GM19240 (cell line): Measurements from ENCODE around the gene CAMTA1.

Experiments
- DNase-seq: peaks from one replicate; pipeline ENCODE4 v3.0.0; 2011; ENCODE audit warnings: low spot score; ENCODE audit not compliant: insufficient read length

The CAMTA1 gene

DNA sequence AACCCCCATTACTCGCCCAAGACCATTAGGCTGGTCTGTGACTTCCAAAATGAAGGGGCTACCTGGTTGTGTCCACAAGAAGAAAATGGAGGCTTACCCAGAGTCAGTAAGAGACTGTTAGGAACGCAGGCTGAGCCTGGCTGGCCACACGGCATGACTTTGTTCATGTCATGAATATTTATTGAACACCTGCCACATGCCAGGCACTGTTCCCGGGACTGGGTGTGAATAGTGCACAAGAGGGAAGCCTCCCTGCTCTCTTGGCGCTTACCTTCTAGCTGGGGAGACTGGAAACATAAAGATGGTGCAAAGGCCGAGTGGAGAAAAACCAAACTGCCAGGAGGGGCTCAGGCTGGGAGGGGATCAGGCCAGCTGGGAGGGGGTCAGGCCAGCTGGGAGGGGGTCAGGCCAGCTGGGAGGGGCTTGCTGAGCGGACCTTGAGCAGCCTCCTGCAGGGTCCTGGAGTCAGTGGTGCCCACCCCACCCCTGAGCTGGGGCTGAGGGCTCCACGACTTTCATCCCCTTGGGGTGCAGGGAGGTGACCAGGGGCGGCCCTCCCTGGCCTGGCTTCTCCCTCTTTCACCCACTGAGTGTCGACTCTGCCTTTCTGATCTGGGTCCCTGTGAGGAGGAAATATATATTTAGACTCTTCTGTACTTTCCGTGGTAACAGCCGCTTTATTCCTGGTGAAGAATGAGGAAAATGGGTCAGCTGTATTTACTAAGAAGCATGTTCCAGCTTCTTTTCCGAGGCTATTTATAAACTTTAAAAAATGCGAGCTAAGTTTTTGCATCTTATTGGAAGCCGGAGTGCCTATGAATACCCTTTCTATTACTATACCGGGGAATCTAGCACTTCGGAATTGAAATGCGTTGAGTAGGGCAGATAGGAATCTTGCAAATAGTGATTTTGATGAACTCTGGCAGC, 139.0 kb downstream of the CAMTA1 start:
- DNase-seq = no peak

DNA sequence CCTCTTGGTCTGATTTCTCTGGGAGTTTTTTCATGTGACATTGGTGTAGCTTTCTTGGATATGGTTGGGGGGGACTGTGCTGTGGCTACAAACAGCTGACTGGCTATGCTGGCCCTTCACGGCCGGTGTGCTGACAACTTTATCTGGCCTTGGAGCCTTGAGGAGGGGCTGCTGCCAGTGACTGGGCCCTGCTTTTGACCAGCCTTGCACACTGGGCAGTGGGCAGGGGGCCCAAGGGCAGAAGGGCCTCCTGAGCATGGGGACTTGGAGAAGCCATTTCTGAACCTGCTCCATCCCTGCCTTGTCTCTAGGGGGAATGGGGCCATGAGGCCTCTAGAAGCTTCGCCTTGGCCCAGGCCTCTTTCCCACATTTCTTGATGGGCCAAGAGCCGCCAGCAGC, 139.6 kb downstream of the CAMTA1 start:
- DNase-seq = no peak

DNA sequence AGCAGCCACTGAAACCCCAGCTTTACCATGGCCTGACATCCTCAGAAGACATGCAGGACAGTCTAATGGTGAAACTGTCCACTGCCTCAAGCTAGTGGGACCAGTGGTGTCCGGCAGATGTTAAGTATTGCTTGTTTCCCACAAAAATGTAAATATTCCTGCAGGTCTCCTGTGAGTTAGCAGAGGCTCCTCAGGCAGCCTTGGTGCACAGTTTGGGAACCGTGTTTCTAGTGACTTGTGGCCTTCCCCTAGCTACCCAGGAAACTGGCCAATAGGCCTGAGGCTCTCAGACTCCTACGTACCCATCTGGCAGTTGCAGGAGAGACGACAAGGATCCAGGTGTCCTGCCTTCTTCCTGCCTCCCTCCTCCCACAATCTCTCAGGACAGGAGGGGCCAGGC, 142.4 kb downstream of the CAMTA1 start:
- DNase-seq = no peak

DNA sequence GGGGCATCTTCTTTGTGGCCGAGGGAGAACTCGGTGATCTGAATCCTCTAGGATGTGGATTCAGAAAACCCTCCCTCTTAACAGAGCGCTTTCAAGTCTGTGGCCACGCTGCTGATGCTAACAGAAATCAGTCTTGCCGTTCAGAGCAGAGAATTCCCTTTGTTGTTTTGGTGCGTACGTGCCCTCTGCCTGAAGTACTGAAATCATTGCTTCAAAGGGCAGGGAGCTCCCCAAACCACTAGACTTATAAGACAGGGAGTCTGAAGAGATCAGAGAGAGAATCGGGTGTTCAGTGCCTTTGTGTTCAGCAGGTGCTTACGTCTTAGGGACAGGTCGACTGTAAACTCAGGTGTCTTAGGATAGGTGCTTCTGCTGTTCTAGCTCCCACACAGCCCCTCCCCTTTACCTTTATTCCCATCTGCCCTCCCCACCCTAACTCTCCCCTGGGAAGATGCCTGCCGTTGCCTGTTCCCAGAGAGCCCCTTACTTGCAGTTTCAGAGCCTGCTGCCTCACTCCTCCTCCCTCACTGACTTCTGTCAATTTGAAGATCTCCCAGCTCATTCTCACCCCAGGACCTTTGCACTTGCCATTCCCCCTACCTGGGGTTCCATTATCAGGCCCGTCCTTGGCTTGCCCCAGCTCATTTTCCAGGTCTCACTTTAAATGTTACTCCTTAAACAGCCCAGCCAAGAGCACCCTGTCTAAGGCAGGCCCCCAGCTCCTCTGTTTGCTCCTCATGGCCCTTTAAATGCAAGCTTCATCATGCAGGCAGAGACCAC, 143.0 kb downstream of the CAMTA1 start:
- no peak for DNase-seq

DNA sequence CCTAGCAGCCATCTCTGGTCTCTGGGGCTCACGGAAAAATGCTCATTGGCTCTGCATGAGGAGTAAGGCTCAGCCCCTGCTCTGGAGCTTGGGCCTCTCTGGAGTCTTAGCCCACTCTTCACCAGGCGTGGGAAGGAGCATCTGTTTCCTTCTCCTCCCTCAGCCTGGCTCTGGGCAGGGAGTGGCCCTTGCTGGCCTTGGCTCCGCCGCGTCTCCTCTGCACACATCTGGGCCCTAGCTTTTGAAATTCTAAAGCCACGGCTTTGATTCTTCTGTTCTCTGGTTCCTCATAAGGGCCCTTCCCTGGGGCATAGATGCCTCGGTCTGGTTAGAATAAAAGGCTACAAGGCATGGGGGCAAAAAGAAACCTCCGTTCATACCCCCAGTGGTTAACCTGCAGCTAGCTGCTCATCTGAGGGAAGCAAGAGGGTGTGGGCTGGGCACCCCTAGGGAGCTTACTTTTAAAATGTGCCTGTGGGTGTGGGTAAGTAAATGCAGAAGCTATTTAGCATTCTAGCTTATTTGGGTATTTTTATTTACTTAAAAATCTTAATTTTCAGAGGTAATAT, 145.6 kb downstream of the CAMTA1 start:
- DNase-seq = no peak

DNA sequence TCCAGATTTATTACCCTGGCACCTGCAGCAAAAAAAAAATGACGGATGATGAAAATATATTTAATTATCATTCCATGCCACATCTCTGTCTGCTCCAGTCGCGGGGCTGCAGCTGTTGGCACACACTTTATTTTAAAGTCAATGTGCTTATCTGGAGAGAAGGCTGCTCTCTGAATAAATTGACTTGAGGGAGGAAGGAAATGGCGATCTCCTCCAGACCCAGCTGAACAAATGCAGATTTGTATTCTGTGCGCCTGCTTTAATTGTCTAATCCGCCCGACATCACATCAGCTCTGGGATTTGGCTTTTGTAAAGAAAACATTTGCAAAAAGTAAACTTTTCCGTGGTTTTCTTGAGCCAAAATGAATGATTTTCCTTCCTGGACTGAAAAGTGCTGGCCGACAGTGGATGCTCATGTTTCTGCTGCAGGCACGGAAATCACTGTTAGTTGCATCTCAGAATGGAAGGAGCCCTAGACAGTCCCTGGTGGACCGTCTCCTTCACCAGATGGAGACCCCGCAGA, 150.2 kb downstream of the CAMTA1 start:
- DNase-seq = no peak

DNA sequence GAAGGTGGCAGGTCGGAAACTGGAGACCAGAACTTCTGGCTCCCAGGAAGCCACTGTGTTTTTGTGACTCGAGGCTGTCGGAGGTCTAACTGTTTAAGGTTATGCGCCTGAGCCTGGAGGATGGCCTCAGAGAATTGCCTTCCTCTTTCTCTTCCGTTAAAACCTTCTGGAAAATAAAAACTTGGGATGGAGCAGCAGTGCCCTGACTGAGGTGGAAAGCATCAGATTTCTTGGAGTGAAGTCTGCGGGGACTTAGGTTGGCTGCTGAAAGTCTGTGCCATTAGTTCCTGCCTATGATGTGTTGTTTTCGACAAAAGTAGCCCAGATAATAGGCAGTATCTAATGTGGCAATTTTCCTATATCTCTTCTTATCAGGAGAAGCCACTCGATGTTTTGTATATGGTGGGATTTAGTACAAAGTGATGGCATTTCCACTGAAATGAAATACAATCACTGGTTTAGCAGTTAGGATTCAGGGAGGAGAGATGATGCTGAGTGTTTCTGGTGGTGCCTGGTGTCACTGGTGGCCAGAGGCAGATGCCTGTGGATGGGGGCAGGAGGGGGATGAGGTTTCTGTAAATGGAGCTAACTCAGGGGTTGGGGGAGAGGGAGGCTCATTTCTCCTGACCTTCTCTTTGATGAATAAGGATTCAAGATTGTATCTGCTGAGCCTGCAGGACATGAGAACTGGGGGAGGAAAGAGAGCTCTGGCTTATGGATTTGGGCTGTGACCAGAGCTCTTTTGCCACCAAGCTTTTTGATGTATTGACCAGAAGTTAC, 150.8 kb downstream of the CAMTA1 start:
- no peak for DNase-seq

DNA sequence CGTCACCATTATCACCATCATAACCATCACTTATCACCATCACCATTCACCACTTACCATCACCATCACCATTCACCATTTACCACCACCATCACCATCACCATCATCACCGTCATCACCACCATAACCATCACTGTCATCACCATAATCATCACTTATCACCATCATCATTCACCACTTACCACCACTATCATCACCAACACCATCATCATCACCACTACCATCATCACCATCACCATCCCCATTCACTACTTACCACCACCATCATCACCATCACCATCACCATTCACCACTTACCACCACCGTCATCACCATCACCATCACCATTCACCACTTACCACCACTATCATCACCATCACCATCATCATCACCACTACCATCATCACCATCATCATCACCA, 151.8 kb downstream of the CAMTA1 start:
- no peak for DNase-seq

DNA sequence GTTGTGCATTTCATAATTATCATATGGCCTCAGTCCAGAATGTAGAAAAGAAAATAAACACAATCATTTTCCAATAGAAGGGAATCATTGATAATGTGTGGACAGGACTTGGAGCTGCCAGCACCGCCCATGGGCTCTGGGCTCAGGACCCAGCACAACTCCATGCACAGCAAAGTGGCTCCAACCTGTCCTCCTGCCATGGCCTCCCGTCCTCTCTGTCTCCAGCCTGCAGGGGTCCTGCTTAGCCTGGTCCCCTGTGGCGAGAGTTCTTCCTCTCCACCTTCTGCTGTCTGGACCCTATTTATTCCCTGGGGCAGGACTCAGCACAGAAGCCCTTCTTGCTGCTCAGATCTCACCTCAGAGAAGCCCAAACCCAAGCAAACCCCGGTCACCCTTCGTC, 154.1 kb downstream of the CAMTA1 start:
- DNase-seq = no peak

DNA sequence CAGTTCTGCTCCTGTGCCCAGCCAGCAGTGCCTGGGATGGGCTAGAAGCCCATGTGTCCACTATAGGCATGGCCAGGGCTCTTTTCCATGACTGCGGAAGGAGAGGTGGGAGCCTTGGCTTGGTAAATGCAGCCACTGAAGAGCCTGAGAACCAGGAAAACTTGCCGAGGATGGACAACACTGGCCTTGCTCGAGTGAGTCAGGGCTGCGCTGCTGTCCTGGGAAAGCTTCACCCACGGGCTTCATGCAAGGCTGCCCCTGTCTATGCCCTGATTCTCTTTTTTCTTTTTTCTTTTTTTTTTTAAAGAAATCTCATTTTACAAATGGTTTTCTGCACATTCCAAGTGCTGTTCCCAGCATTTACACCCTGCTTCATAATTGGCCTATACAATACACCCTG, 156.5 kb downstream of the CAMTA1 start:
- no peak for DNase-seq

DNA sequence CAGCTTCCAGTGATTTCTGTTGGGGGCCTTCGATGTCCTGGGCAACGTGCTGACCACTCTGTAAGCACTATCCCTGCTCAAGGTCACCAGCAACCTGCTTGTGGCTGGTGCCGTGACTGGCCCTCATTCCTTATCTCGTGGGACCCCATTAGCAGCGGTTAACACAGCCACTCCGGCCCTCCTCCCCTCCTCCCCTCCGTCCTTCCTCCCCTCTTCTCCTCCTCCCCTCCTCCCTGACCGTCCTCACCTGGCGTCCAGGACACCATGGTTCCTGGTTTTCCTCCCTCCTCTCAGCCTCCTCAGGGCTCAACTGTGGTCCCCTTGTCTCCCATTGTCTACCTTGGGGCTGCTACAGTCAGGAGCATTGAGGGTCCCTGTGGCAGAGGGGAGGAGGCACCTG, 157.7 kb downstream of the CAMTA1 start:
- no peak for DNase-seq

DNA sequence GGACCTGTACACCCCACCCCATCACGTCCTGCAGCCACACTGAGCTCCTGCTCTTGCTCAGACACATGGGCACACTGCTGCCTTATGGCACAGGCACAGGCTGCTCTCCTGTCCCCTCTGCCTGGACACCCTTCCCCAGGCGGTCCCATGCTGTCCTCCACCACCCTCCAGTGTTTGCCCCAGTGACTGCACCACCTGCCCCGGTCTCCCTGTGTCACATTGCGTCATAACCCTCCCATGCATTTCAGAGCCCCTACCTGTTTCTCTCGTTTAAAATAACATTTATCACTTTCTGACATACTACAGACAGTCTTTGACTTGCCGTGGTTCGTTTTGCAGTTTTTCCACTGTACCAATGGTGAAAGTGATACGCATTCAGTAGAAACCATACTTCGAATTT, 159.2 kb downstream of the CAMTA1 start:
- DNase-seq = no peak

DNA sequence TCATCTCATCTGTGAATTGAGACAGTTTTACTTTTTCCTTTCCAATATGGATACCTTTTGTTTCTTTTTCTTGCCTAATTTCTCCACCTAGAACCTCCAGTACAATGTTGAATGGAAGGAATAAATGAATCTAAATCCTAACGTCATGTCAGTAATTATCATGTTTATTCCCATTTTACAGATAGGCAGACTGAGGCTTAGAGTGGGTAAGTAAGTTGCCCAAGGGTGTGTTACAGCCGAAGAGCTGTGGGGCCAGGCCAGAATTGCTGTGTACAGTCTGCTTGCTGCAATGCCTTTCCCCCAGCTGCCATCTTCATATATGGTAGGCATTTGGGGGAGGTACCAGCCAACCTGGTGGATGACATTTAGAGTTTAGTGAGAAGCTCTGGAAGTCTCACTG, 162.7 kb downstream of the CAMTA1 start:
- no peak for DNase-seq

DNA sequence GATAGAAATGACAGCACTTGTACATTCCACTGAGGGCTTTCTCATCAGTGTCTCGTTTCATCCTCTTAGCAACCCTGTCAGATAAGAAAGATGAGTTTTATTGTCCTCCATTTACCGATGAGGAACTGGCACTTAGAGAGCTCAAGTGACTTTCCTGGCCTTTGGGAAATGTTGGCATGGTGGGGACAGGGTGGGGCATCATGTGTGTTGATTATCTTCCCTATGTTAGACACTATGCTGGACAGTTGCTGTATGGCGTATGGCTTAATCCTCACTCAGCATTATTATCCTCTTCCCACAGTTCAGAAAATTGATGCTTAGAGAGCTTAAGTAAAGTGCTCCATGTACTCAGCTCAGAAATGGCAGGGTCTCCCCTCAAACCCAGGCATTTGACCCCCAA, 163.2 kb downstream of the CAMTA1 start:
- DNase-seq = no peak

DNA sequence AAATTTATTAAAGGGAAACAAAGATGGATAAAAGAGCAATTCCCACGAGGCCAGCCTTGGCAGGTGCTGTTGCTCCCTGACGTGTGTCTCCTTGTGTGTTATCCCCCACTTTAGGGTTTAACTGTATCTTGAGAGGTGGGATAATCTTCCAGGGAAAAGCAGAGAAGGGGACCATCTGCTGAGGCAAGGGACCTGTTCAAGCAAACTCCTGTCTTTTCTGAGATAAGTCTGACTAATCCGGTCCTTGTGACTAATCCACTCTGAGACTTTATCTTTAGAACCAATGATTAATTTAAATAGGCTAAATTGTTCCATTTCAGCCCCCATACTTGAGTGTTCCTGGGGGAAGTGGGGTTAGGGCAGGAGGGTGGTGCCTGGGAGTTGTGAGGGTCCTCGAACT, 163.6 kb downstream of the CAMTA1 start:
- no peak for DNase-seq

DNA sequence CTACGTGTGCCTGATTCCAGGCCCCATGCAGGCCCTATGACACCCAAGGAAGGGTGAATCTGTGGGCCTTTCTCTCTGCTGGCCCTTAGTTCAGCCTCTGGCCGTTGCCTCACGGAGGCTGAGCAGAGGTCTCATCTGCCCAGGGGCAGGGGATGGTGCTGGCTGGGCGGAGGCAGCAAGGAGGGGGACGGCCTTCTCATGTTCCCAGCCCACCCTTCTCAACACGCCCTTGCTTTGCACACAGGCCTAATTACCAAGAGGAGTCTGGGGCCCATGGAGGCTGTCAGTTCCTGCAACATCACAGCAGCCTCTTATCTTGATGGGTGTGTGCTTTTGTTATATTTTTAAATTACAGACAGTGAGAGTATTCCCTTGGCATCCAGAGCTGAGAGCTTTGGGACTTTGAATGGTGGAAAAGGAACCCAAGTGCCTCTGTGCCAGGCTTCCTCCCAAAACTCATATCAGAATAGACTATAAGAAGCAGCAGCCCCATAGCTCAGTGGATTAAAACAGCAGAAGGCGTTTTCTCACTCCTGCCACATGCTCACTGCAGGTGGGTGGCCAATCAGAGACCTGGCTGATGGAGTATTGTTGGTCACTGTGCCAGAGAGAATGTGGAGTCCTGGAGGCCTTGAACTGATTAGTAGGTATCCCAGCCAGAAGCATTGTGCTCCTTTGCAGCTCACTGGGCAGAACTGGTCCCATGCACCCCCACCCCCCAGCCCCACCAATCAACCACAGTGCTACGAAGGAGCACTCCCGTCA, 164.9 kb downstream of the CAMTA1 start:
- no peak for DNase-seq

DNA sequence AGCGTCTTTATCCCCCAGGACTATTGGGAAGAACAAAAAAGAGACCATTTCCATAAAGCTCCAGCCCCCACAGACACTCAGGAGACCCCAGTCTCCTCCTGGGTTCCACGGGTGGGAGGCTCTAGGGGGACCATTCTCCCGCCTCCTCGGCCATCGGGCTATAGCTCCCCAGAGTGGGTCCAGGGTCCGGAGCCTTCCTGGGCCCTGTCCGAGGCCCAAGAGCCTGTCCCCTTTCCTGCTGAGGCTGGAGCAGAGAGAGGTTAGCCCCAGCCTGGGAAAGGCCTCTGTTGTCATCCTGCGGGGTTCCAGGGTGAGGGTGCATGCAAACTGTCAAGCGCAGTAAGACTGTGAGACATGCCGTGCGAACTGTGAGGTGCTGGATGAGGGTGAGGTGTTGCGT, 166.3 kb downstream of the CAMTA1 start:
- no peak for DNase-seq

DNA sequence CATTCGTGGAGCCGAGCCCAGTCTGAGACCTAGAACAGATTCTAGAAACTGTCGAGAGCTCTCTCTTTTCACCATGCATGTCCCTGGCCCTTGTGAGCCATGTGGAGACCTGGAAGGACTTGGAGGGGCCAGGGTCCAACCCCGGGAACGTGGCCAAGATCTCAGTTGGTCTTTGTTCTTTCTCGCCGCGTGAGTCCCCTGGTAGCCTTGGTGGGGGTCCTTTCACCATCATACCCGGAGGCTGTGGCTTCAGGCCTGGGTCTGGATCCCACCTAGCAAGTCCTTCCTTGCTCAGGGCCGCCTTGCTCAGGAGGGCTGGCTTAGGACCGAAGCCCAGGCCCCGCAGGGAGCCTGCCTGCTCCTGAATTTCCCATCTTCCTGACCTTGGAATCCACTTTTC, 168.0 kb downstream of the CAMTA1 start:
- no peak for DNase-seq

DNA sequence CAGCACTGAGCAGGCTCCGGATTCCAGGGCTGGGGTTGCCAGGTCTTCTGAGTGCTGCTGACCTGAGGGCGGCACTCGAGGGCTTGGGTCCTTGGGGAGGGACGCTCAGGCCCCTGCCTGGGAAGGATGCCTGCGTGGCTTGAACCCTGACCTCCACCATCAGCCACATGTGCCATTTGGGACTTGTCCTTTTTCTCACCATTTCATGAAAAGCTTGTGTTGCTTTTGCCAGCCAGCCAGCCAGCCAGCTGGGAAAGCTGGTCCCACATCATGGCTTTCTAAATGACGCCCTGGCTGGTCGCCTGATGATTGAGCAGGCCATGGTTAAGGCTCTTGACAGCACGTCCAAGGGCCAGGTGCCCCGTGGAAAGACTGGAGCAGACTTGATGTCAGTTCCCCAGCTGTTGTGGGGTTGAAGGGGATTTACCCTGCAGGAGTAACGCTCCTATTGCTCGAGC, 168.7 kb downstream of the CAMTA1 start:
- no peak for DNase-seq

DNA sequence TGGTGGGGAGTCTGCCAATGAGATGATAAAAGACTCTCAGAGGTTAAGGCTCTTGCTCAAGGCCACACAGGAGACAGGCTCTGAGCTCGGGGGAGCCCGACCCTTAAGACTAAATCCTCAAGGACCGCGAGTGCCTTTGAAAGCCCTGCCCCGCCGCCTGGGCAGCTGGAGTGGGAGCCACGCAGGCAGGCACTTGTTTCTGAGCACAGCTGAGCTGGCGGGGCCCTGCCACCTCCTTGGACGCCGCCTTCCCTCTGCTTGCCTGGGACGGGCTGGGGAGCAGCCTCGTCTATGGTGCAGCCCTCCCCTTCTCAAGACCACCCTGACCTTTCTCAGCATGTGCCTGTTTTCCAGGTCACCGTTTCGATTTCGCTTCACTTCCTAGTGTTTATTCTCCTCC, 169.3 kb downstream of the CAMTA1 start:
- no peak for DNase-seq
